NCI-H1417 treated with DMSO at 0.1 percent for 48 hours (cell line): ENCODE measurements around the gene PHF21A.
"Not testable (repeated sequence)": the region's sequence is repeated elsewhere in the genome, so short reads cannot be mapped to it uniquely, and the experiment has no call there.

Experiments
- DNase-seq: peaks from one replicate; lab custom pipeline; 2025; lab: John Stamatoyannopoulos, UW

Gene PHF21A

GRCh38 chr11:46034041-46034440, 87.2 kb downstream of the PHF21A start:
- DNase-seq, result no peak

DNA sequence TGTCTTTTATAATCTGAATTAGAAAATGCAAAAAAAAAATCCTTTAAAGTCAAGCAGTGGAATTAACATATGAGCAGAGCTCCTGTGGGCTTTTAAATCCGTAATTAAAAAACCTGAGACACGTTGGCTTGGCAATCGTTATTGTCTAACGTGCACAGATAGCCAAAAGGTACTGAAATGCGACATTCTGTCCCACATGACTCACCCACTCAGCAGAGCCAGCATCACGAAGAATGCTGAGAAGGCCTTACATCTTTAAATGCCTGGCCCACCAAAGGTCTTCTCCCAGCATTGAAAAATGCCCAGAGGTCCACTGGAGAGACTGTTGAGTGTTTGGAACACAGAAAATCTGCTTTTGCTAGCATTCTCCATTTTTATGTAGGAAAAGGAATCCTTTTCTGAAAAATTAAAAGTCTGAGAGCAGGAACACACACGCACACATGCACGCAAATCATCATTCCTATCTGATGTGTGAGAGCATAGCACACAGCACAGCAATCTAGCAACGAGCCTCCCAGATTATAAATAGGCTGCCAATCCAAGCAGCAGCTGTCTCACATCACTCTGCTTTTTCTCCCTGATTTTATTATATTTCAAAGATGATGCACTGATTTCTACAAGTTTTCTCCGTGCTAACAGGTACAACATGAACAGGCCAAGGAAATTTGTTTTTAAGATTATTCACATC, 94.5 kb downstream of the PHF21A start:
- DNase-seq, result no peak

- no peak for DNase-seq
These were observed 101.1 kb downstream of the PHF21A start for GRCh38 chr11:46020084-46020599.

DNA sequence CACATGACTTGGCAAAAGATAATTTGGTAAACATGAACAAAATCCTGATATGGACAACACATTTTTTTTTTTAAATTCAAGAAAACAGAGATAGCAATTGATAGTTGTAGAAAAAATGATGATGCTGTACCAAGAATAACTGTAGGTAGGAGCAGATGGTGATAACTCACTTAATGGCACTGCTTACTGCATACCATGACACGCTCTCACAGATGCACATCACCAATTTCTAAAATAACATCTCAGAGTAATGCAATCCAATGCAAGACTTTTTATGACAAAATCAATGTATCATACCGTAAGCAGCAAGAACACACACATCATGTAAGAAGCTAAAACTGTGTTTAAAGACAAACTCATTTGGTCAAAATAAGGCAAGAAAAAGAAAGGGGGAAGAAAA, 102.6 kb downstream of the PHF21A start:
- DNase-seq, result no peak

DNA sequence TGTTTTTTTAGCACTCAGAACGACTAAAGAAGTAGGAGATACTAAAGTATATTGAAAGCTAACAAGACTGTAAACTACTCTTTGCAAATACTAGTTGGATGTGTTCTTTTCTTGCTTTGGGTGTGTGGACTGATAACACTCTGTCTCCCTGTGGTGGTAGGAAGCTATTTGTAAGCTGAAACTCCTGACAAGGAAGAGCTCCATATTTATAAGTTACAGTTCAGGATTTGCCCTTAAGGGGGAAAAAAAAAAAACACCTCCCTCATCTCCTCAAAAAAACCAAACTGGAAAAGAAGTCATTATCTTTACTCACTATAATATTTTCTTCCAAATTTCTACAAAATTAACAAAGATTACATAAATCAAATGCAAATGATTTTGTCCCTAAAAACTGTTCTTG, 103.9 kb downstream of the PHF21A start:
- no peak for DNase-seq

- DNase-seq, result no peak
These were observed 105.3 kb downstream of the PHF21A start for GRCh38 chr11:46015941-46016340.

DNA sequence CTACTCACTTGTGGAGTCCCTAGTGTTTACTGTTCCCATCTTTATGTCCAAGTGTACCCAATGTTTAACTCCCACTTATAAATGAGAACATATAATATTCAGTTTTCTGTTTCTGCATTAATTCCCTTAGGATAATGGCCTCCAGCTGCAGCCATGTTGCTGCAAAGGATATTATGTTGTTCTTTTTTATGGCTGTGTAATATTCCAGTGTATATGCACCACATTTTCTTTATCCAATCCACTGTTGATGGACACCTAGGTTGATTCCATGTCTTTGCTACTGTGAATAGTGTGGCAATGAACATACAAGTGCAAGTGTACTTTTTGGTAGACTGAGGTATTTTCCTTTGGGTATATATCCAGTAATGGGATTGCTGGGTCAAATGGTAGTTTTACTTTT, 107.1 kb downstream of the PHF21A start:
- not testable (repeated sequence) for DNase-seq

DNA sequence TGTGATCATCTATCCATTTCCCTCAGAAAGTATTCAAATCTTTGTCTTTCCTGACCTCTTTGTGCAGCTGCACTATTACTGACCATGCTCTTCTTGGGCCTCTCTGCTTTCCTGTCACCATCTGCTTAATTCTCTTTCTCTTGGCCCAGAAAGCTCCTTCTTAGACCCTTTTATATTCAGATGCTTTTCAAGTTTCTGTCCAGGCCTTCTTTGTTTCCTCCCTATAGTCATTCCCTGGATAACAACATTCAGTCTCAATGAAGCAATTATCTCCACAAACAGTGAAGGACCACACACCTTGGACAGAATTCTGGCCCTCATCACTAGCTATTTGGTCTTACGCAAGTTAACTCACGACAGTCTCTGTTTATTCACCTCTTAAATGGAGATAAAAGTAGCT, 109.1 kb downstream of the PHF21A start:
- DNase-seq, result no peak

DNA sequence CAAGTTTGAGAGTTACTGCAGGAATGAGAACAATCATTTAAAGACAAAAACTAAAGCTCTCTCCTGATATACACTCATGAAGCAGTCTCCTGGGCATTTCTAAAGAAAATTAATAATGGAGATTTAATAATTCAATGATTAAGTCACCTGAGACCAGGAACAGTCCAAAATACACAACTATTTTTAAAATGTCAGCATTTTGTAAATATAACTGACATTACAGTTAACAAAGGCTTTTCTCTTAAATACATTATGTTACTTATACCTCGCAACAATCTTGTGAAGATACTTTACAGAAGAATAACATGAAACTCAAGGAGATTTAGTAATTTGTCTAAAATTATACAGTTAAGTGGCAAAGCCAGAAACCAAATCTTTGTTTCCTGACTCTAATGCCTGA, 111.2 kb downstream of the PHF21A start:
- no peak for DNase-seq

DNA sequence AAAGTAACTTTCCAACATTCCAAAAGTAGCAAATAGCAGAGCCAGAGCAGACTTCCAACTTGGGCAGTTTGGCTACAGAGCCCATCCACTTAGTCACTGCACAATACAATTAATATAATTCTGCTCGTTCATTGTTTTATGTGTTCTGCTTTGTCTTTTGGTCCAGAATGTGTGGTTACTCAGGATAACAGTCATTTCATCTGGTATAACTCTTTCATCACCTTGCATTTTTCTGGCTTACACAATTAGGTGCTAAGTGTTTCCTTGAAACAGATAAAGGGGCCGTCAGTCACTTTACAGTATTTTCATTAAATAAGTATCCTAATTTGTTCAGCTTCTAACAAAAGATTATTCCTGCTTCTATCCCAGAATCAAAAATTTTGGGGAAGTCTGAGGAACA, 111.6 kb downstream of the PHF21A start:
- no peak for DNase-seq

DNA sequence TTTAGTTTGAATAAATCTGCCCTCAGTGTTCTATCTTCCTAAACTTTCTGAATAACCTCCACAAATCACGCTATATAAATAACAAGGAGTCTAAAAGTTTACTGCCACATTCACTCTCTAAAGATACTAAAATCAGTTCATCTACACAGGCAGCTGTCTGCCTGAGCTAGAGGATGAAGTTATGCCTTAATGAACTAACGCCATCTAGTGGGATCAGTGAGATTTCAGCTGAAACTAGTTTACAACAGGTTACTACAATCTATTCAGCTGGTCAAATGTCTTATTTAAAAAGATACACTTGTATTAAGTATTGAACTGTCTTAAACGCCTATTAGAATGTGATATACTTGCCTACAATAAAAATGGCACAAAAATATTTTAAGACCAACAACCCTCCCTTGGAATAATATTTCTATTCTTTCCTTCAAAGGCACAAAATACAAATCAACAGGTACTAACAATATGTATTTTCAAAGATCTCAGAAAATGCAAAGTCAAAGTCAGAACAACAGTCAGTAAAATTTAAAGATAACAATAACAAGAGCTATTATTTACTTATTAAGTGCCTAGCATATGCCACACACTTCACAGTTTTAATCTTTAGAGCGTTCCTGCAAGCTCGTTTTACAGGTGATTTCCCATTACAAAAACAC, 114.7 kb downstream of the PHF21A start:
- peak; percentile 39 for DNase-seq

DNA sequence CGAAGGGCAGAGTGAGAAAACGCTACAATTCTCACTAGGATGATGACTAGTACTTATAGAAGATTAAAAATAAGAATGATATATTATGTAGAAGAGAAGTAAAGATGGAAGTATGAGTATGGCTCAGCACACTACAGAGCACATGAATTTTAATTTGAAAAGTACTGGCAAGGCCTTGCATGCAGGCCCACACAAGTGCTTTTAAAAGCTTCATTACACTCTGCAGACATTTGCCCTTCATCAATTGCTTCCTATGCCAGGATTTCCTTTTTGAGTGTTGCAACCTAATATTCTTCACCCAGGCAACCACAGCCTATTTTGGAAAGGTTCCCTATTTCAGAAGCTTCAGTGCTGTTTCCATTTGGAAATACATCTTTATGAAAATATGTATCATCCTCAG, 117.7 kb downstream of the PHF21A start:
- DNase-seq, result no peak

DNA sequence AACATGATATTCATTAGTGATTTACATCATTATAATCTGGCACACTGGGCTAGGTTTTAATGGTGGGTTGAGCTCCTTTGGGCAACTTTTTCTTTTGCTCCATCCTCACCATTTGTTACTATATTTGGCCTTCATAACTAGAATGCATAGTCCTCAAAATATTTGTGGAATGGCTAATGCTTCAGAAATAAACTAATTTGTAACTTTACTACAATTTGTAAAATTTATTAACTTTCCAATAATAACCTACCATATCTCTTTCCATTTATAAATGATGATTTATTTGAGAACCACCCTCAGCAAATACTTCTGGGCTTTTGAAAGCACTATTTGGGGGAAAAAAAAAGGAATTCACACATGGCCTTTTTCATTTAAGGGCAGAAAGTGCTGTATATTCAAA, 119.1 kb downstream of the PHF21A start:
- no peak for DNase-seq

DNA sequence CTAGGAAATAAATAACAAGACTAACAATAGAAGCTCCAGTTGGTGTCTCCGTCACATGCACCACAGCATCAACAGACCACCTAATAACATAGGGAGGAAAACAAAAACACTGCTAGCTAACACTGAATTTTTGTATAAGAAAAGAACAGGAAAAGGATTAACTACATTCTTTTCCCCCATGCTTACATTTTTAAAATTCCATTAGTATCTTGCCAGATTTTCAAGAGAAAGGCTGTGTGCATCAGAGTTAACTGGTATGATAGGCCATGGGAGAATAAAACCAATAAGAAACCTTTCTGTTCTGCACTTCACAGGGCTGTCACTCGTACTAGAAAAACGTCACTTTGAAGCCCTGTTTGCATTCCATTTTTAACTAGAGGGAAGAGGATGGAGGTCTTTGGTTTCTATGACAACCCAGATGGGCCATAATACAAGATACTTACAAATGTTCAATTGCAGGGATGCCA, 119.8 kb downstream of the PHF21A start:
- no peak for DNase-seq

DNA sequence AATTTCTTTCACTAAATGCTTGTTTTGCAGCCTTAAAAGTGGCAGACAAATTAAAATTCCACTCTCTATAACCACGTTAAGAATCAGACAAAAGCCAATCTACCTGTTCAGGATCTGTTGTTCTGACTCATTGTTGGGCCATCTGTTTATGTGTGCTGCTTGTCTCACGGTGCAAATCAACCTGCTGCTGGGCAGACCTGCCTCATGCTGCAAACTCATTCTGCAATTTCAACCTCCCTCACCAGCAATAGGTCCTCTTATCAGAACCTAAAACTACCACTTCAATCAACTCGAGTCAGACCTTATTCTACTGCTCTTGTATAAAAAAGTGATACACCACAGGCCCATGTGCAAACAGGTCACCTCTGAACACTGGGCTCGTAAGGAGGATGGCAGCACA, 123.7 kb downstream of the PHF21A start:
- no peak for DNase-seq

GRCh38 chr11:45995342-45995734, 125.9 kb downstream of the PHF21A start:
- no peak for DNase-seq

DNA sequence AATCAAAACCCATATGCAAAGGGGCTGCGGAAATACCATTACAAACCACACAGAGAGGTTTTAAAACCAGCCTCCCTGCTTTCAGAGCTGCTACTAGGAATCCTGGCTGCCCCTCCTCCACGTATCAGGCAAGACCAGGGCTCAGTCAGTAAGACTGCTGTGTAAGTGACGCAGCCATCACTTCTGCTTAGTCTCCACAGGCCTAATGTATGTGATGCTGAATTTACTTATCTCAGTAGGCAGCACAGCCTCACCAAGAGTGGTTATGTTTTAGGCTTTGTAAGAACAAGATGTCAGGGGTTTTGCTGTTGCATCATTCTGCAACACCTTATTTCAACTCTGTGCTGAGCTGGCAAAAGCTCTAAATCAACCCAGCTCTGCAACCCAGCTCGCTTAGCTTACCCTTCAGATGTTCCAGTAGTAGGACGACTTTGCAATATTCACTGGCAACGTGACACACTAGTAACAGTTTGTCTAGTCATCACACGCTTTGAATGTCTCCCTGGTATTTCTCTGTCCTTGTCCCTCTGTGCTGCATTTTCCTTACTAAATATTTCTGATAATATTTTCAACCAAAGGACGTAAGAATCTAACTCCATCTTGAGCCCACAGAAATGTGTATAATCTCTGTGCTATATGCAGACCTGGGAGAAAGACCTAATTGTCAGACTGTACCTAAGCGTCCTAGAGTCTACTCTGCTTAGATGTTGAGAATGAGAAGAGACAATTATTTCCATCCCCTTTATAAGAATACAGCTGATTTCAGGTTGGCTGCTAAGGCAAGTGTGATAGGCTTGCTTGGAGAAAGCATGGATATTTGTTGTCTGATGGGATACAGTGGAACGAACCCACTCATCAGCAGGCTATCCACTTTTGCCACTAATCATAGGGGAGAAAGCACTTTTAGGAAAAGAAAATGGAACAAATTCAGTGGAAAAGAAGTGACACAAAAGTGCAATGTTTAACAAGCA, 126.6 kb downstream of the PHF21A start:
- DNase-seq, result no peak

DNA sequence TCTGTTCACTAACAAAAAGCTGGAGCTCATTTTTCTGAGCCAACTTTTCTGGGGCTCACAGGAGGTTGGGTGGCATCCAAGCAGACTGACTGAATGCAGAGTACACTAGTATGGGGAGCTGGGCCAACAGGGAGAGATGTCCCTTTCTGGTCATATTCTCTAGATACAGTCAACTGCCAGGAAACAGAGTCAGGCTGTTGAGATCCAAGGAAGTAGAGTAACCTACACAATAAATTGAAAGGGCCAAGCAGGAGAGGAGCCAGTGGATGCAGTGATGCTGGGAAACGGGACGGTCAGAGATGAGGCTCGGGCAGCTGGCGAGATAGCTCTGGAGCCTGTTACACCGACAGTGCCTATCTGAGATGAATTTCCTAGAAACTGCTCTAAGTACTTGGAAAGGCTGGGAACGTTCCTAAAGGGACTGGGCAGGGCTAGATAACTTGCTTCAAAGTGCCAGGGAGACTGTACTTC, 127.7 kb downstream of the PHF21A start:
- no peak for DNase-seq

DNA sequence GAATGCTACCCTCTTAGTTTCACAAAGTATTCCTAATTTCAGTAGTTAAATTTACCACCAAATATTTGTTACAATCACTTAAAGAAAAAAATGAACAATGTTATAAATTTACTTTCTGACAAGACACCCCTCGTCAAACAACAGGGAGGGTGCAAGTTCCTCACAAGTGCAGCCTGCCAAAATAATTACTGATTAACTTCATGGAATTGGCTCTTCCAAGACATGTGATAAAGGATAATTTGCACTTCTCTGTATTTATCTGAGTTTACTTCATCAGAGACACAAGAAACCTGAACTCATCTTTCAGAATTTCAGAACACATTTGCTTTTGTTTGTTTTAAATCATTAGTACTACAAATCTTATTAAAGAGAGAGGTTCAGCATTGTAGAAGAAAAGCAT, 132.3 kb downstream of the PHF21A start:
- no peak for DNase-seq

GRCh38 chr11:45985212-45985611, 136.0 kb downstream of the PHF21A start:
- no peak for DNase-seq

GRCh38 chr11:45984192-45984591, 137.1 kb downstream of the PHF21A start:
- DNase-seq, result no peak

GRCh38 chr11:45983471-45983845, 137.8 kb downstream of the PHF21A start:
- no peak for DNase-seq
